BLaER1 (cell line): ENCODE results near the gene CORO1C.

Experiments used
- H3K27ac ChIP-seq: shearing (Covaris generic); formaldehyde crosslinking; 2 replicates; pipeline ENCODE4 v1.8.1; 2022
- H3K27me3 ChIP-seq: shearing (Covaris generic); formaldehyde crosslinking; 2 replicates; pipeline ENCODE4 v1.8.1; 2022
- H3K36me3 ChIP-seq: shearing (Covaris generic); formaldehyde crosslinking; 2 replicates; pipeline ENCODE4 v1.8.1; 2022
- H3K4me1 ChIP-seq: shearing (Covaris generic); formaldehyde crosslinking; 2 replicates; pipeline ENCODE4 v1.8.1; 2022
- H3K4me2 ChIP-seq: shearing (Covaris generic); formaldehyde crosslinking; 2 replicates; pipeline ENCODE4 v1.8.1; 2022
- H3K4me3 ChIP-seq: shearing (Covaris generic); formaldehyde crosslinking; 2 replicates; pipeline ENCODE4 v1.8.1; 2022
- H3K9ac ChIP-seq: shearing (Covaris generic); formaldehyde crosslinking; 2 replicates; pipeline ENCODE4 v1.8.1; 2022
- H3K9me3 ChIP-seq: shearing (Covaris generic); formaldehyde crosslinking; 2 replicates; pipeline ENCODE4 v1.8.1; 2022
- H4K20me1 ChIP-seq: shearing (Covaris generic); formaldehyde crosslinking; 2 replicates; pipeline ENCODE4 v1.8.1; 2022
- Cebpa-rat ChIP-seq: shearing (Covaris generic); IDR thresholded peaks from 2 replicates; pipeline ENCODE4 v1.8.1; 2022

The CORO1C gene

GRCh38 chr12:108728820-108729611 lies 2.3 kb downstream of the CORO1C start:
- peak overlapping the region; percentile 86; the same call in 1 of the 2 replicates for H3K9ac ChIP-seq
- peaks cover 62% of the 10 kb centered on the region for H3K4me1 ChIP-seq
- peaks cover 61% of the 10 kb centered on the region for H4K20me1 ChIP-seq
- H3K27ac ChIP-seq = 0 out of 2 replicates have a peak overlapping the region, but pooled peaks have one; percentile 83
- H3K4me3 ChIP-seq = peak overlapping the region; percentile 84
- no peaks in the 10 kb centered on the region for H3K27me3 ChIP-seq
- TF ChIP-seq Cebpa-rat = no peak
- H3K36me3 ChIP-seq = no peaks in the 10 kb centered on the region
- H3K4me2 ChIP-seq = peak overlapping the region; percentile 94
- no peaks in the 10 kb centered on the region for H3K9me3 ChIP-seq

DNA sequence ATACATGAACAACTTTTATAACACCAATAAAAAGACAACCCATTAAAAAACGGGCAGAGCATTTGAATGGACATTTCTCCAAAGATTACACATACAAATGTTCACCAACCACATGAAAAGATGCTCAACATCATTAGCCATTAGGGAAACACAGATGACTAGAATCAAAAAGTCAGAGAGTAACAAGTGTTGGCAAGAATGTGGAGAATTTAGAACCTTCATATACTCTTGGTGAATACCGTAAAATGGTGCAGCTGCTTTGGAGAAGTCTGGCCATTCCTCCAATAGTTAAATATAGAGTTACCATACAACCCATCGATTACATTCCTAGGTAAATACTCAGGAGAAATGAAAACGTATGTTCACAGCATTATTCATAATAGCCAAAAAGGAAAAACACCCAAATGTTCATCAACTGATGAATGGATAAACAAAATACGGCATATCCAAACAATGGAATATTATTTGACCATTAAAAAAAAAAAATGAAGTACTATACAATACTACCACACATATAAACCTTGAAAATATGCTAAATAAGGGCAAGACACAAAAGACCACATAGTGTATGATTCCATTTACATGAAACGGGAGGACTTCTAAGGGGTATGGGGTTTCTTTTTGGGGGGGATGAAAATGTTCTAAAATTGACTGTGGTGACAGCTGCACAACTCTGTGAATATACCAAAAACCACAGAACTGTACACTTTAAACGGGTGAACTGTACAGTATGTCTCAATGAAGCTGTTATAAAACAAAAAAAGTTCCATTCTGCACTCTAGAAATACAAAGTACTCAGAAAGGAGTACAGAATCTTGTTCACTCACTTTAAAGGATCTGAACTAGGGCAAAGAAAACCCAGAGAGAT lies 3.2 kb downstream of the CORO1C start:
- no peak for TF ChIP-seq Cebpa-rat

DNA sequence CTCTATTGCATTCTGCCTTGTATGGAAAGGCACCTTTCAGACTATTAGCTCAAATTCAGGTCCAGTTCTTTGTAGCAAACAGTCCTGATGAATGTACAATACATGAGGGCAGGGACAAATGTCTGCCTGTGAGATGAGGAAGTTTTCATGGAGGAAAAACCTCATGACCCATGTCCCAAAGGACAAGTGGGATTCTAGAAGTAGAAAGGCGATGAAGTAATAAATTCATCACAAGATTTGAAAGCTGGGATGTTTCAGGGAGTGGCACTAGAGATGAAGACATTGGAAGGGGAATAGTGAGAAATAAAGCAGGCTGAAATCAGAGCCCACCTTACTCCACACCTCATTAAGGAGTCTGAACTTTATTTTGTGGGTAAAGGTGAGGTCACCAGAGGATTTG lies 4.2 kb downstream of the CORO1C start:
- no peak for TF ChIP-seq Cebpa-rat
- peaks cover 76% of the 10 kb centered on the region for H3K4me1 ChIP-seq
- H4K20me1 ChIP-seq = peaks cover 79% of the 10 kb centered on the region
- H3K9me3 ChIP-seq = no peaks in the 10 kb centered on the region
- H3K36me3 ChIP-seq = no peaks in the 10 kb centered on the region
- no peak overlapping the region for H3K27ac ChIP-seq
- no peaks in the 10 kb centered on the region for H3K27me3 ChIP-seq
- H3K4me3 ChIP-seq = no peak overlapping the region
- H3K9ac ChIP-seq = no peak overlapping the region
- H3K4me2 ChIP-seq = peak overlapping the region; percentile 27

More for the DNA sequence above, 3.2 kb downstream of the CORO1C start:
- H3K4me3 ChIP-seq = no peak overlapping the region
- no peaks in the 10 kb centered on the region for H3K9me3 ChIP-seq
- no peak overlapping the region for H3K27ac ChIP-seq
- H3K9ac ChIP-seq = no peak overlapping the region
- H3K4me2 ChIP-seq = peak overlapping the region; percentile 94
- H3K36me3 ChIP-seq = no peaks in the 10 kb centered on the region
- H3K4me1 ChIP-seq = peaks cover 71% of the 10 kb centered on the region
- no peaks in the 10 kb centered on the region for H3K27me3 ChIP-seq
- peaks cover 70% of the 10 kb centered on the region for H4K20me1 ChIP-seq

GRCh38 chr12:108724890-108725151 lies 6.5 kb downstream of the CORO1C start:
- peaks cover 70% of the 10 kb centered on the region for H3K4me1 ChIP-seq
- no peak overlapping the region for H3K4me3 ChIP-seq
- H3K27ac ChIP-seq = no peak overlapping the region
- H3K4me2 ChIP-seq = peak overlapping the region; percentile 41
- no peaks in the 10 kb centered on the region for H3K36me3 ChIP-seq
- no peak for TF ChIP-seq Cebpa-rat
- H3K27me3 ChIP-seq = no peaks in the 10 kb centered on the region
- peaks cover 99% of the 10 kb centered on the region for H4K20me1 ChIP-seq
- H3K9ac ChIP-seq = no peak overlapping the region
- H3K9me3 ChIP-seq = no peaks in the 10 kb centered on the region

GRCh38 chr12:108724054-108724889 lies 7.0 kb downstream of the CORO1C start:
- H3K4me3 ChIP-seq = no peak overlapping the region
- H3K9me3 ChIP-seq = no peaks in the 10 kb centered on the region
- no peak overlapping the region for H3K9ac ChIP-seq
- H3K4me1 ChIP-seq = peaks cover 65% of the 10 kb centered on the region
- H3K4me2 ChIP-seq = peak overlapping the region; percentile 41
- H3K36me3 ChIP-seq = no peaks in the 10 kb centered on the region
- no peaks in the 10 kb centered on the region for H3K27me3 ChIP-seq
- H3K27ac ChIP-seq = no peak overlapping the region
- TF ChIP-seq Cebpa-rat = no peak
- H4K20me1 ChIP-seq = peaks cover 99% of the 10 kb centered on the region

GRCh38 chr12:108722992-108723766 lies 8.1 kb downstream of the CORO1C start:
- Histone ChIP-seq H3K4me2 (peak overlapping the region; percentile 41; the same call in 1 of the 2 replicates), H3K4me1 (peaks cover 54% of the 10 kb centered on the region), H3K4me3 (no peak overlapping the region), H3K36me3 (no peaks in the 10 kb centered on the region), H3K9ac (no peak overlapping the region), H3K9me3 (no peaks in the 10 kb centered on the region), H4K20me1 (peaks cover 96% of the 10 kb centered on the region), H3K27me3 (no peaks in the 10 kb centered on the region), H3K27ac (no peak overlapping the region)
- TF ChIP-seq Cebpa-rat = no peak

GRCh38 chr12:108722463-108722862 lies 8.9 kb downstream of the CORO1C start:
- Histone ChIP-seq H3K27me3 (no peaks in the 10 kb centered on the region), H3K4me2 (no peak overlapping the region), H4K20me1 (peaks cover 95% of the 10 kb centered on the region), H3K4me1 (peaks cover 47% of the 10 kb centered on the region), H3K4me3 (no peak overlapping the region), H3K36me3 (peaks cover under 1% of the 10 kb centered on the region; the same call in 1 of the 2 replicates), H3K27ac (no peak overlapping the region), H3K9me3 (no peaks in the 10 kb centered on the region), H3K9ac (no peak overlapping the region)
- no peak for TF ChIP-seq Cebpa-rat

GRCh38 chr12:108721824-108722223 lies 9.5 kb downstream of the CORO1C start:
- TF ChIP-seq Cebpa-rat = no peak
- peaks cover 95% of the 10 kb centered on the region for H4K20me1 ChIP-seq
- peaks cover 47% of the 10 kb centered on the region for H3K4me1 ChIP-seq
- peaks cover 7% of the 10 kb centered on the region; the same call in 1 of the 2 replicates for H3K36me3 ChIP-seq
- no peak overlapping the region for H3K27ac ChIP-seq
- no peak overlapping the region for H3K4me2 ChIP-seq
- H3K4me3 ChIP-seq = no peak overlapping the region
- H3K9ac ChIP-seq = no peak overlapping the region
- no peaks in the 10 kb centered on the region for H3K9me3 ChIP-seq
- H3K27me3 ChIP-seq = no peaks in the 10 kb centered on the region
